ENCODE data around the gene RGS12.

The RGS12 gene

GRCh38 chr4:3317656-3318211 is 24.9 kb downstream of the RGS12 start:
- TF ChIP-seq ZFX (IDR thresholded peaks at IDR 0.05; ENCODE audit: borderline replicate concordance) = no peak

DNA sequence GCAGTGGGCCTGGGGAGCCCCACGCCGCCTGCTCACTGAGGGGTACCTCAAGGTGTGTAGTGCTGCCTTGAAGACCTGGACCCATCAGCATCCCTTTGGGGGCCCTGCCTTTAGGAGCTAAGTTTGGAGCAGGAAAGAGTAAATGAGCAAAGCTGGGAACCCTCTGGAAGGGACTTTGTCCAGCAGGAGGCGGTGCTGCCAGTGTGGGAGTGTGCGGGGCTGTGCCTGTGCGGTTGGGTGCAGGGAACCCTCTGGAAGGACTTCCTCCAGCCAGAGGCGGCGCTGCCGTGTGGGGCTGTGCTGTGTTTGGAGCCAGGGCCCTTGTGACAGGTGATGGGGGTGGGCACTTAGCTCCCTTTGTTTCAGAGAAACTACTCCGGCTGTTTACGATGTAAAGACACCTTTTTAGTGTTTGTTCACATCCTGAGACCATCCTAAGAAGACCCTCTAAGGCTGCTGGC is 25.8 kb downstream of the RGS12 start:
- no peak for TF ChIP-seq ZFX (IDR thresholded peaks at IDR 0.05; ENCODE audit: borderline replicate concordance)
- peak; percentile 45 for TF ChIP-seq CTCF (IDR thresholded peaks at IDR 0.05)
- H3K27ac ChIP-seq = no peak overlapping the region

More at GRCh38 chr4:3317656-3318211, 24.9 kb downstream of the RGS12 start:
- no peak overlapping the region for H3K27ac ChIP-seq

DNA sequence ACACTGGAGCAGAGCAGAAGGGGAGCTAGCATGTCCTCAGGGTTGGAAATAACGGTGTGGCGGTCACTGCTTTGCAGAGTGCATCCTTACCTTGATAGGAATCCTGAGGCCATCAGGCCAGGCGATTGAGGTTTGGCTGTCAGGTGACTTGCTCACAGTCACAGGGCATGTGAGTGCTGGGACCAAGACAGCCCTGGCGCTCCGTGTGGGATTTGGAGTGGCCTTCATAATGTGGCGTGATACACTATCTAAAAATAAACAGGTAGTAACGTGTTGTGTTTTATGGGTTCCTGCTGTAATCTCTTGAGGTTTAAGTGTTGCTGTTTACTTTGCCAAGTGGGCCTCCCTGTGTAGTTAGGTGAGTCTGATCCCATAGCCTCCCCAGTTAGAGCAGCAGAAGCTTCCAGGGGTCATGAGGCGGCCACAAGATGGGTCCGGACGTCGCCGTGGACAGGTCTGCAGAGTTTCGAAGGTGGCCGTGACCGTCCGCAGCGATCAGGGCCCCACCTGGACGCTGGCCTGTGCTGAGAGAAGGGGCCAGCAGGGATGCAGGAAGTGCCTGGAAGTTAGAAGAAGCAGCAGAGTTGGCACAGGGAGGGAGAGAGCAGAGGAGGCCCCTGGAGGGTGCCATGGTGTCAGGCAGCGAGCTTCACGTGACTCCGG is 27.7 kb downstream of the RGS12 start:
- TF ChIP-seq ZFX (IDR thresholded peaks at IDR 0.05; ENCODE audit: borderline replicate concordance) = no peak
- TF ChIP-seq CTCF (IDR thresholded peaks at IDR 0.05) = no peak
- H3K27ac ChIP-seq = no peak overlapping the region

- H3K27ac ChIP-seq = no peak overlapping the region
These were observed 28.6 kb downstream of the RGS12 start for GRCh38 chr4:3321295-3321889.

DNA sequence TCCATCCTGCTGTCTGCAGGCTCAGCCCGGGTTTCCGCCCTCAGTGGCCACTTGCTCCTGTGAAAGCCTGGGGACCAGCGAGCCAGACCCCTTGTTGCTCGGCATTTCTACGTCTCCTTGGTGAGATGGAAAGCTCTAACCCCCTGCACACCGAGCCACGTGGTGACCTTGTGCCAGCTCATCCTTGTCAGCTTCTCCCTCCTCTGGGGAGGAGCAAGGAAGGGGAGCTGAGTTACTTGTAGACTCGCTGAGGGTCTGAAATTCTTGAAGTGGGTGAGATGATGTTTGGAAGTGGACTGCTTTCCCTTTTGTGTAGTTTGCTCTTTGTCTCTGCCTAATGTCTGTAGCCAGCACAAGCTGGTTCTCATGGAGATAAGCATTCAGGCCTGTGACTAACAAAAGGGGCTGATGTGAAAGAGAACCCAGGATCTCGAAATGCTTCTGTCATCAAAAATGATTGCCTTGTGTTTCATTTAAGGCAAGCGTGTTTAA is 29.3 kb downstream of the RGS12 start:
- TF ChIP-seq ZFX (IDR thresholded peaks at IDR 0.05; ENCODE audit: borderline replicate concordance) (no peak), CTCF (IDR thresholded peaks at IDR 0.05) (no peak)
- H3K27ac ChIP-seq = no peak overlapping the region

More at GRCh38 chr4:3321295-3321889, 28.6 kb downstream of the RGS12 start:
- TF ChIP-seq ZFX (IDR thresholded peaks at IDR 0.05; ENCODE audit: borderline replicate concordance) (no peak), CTCF (IDR thresholded peaks at IDR 0.05) (no peak)

- no peak overlapping the region for H3K27ac ChIP-seq
- TF ChIP-seq CTCF (IDR thresholded peaks at IDR 0.05) (no peak), ZFX (IDR thresholded peaks at IDR 0.05; ENCODE audit: borderline replicate concordance) (no peak)
These were observed 30.3 kb downstream of the RGS12 start for GRCh38 chr4:3323071-3323481.

GRCh38 chr4:3324093-3324815 is 31.4 kb downstream of the RGS12 start:
- TF ChIP-seq CTCF (IDR thresholded peaks at IDR 0.05) (no peak), ZFX (IDR thresholded peaks at IDR 0.05; ENCODE audit: borderline replicate concordance) (no peak)
- no peak overlapping the region for H3K27ac ChIP-seq
